HEK293 (cell line): Measurements from ENCODE around the gene CAPN5.

Source experiments
- CTCF ChIA-PET: fragments of 350-600 bp; formaldehyde crosslinking; extraction: SDS; loops from one replicate; lab custom pipeline; 2021; ENCODE audit warnings: antibody characterized with exemption; lab: Yijun Ruan, JAX
- POLR2A ChIA-PET: fragments of 300-600 bp; formaldehyde crosslinking; extraction: SDS; loops from one replicate; lab custom pipeline; 2020; ENCODE audit warnings: antibody characterized with exemption, inconsistent platforms; lab: Yijun Ruan, JAX
- H3K27ac ChIP-seq: fragments of 200-500 bp; sonication (Bioruptor generic); 2 replicates; pipeline ENCODE4 v1.5.1; 2014; ENCODE audit warnings: low read depth, low read length, control low read depth, inconsistent platforms; ENCODE audit errors: extremely low read depth
- H3K36me3 ChIP-seq, 2 experiments: fragments of 200-500 bp in 1 of 2; sonication (Bioruptor generic) in 1 of 2; 1 replicate in 1 of 2; 2 replicates in 1 of 2; pipeline ENCODE4 v1.5.1; 2014 to 2017; ENCODE audit warnings: inconsistent platforms in 2 of 2, low read length in 2 of 2; ENCODE audit not compliant: control insufficient read depth in 2 of 2, insufficient read depth in 1 of 2
- H3K4me1 ChIP-seq: fragments of 200-500 bp; sonication (Bioruptor generic); 2 replicates; pipeline ENCODE4 v1.5.1; 2014; ENCODE audit warnings: mild to moderate bottlenecking, low read length, inconsistent platforms; ENCODE audit not compliant: control insufficient read depth, insufficient read depth
- H3K4me3 ChIP-seq: 2 replicates; pipeline ENCODE4 v1.5.1; 2011; ENCODE audit warnings: low read depth, mild to moderate bottlenecking, control low read depth, low read length, moderate library complexity
- H3K9me3 ChIP-seq: fragments of 200-500 bp; sonication (Bioruptor generic); 2 replicates; pipeline ENCODE4 v1.5.1; 2014; ENCODE audit warnings: low read depth, low read length, inconsistent platforms; ENCODE audit not compliant: control insufficient read depth, insufficient read depth
- BCL11A ChIP-seq: fragments of 450-650 bp; formaldehyde crosslinking; IDR thresholded peaks from 2 replicates; pipeline ENCODE4 v1.5.1; 2016; ENCODE audit warnings: low read depth, missing biosample characterization, missing genetic modification characterization
- GFI1B ChIP-seq: fragments of 450-650 bp; formaldehyde crosslinking; IDR thresholded peaks from 2 replicates; pipeline ENCODE4 v1.5.1; 2016; ENCODE audit warnings: missing biosample characterization, missing genetic modification characterization
- HOXA7 ChIP-seq: sonication (generic); formaldehyde crosslinking; IDR thresholded peaks from 2 replicates; pipeline ENCODE4 v1.8.1; 2022; ENCODE audit warnings: missing genetic modification reagents, borderline replicate concordance
- PRDM1 ChIP-seq: fragments of 450-650 bp; formaldehyde crosslinking; IDR thresholded peaks from 2 replicates; pipeline ENCODE4; 2016; ENCODE audit warnings: missing biosample characterization, missing genetic modification characterization
- REPIN1 ChIP-seq: fragments of 450-650 bp; formaldehyde crosslinking; IDR thresholded peaks from 2 replicates; pipeline ENCODE4 v1.5.1; 2017; ENCODE audit warnings: missing biosample characterization, missing genetic modification characterization, low read depth
- ZBTB17 ChIP-seq: fragments of 450-650 bp; formaldehyde crosslinking; IDR thresholded peaks from 2 replicates; pipeline ENCODE4 v1.5.1; 2016; ENCODE audit warnings: missing biosample characterization, missing genetic modification characterization
- ZBTB7A ChIP-seq: fragments of 450-650 bp; formaldehyde crosslinking; IDR thresholded peaks from 2 replicates; pipeline ENCODE4 v1.5.1; 2016; ENCODE audit warnings: low read depth, missing biosample characterization, missing genetic modification characterization
- ZEB2 ChIP-seq: fragments of 450-650 bp; formaldehyde crosslinking; IDR thresholded peaks from 2 replicates; pipeline ENCODE4 v1.5.1; 2016; ENCODE audit warnings: missing biosample characterization, missing genetic modification characterization
- ZFP41 ChIP-seq: fragments of 450-650 bp; formaldehyde crosslinking; IDR thresholded peaks from 2 replicates; pipeline ENCODE4 v1.5.1; 2016; ENCODE audit warnings: missing biosample characterization, missing genetic modification characterization, borderline replicate concordance
- ZNF112 ChIP-seq: fragments of 450-650 bp; formaldehyde crosslinking; IDR thresholded peaks from 2 replicates; pipeline ENCODE4 v1.5.0; 2017; ENCODE audit warnings: missing biosample characterization, missing genetic modification characterization
- ZNF174 ChIP-seq: fragments of 450-650 bp; formaldehyde crosslinking; IDR thresholded peaks from 2 replicates; pipeline ENCODE4 v1.5.0; 2017; ENCODE audit warnings: missing biosample characterization, mild to moderate bottlenecking, missing genetic modification characterization
- ZNF521 ChIP-seq: fragments of 450-650 bp; formaldehyde crosslinking; IDR thresholded peaks from 2 replicates; pipeline ENCODE4 v1.5.1; 2017; ENCODE audit warnings: missing biosample characterization, mild to moderate bottlenecking, missing genetic modification characterization
- ZNF626 ChIP-seq: fragments of 450-650 bp; sonication (Bioruptor Pico); formaldehyde crosslinking; IDR thresholded peaks from 2 replicates; pipeline ENCODE4 v1.5.1; 2018; ENCODE audit warnings: missing biosample characterization, missing genetic modification characterization, inconsistent platforms
- ZNF670 ChIP-seq: fragments of 450-650 bp; formaldehyde crosslinking; IDR thresholded peaks from 2 replicates; pipeline ENCODE4 v1.5.1; 2016; ENCODE audit warnings: missing biosample characterization, missing genetic modification characterization, low read depth
- ZNF837 ChIP-seq: fragments of 450-650 bp; formaldehyde crosslinking; IDR thresholded peaks from 2 replicates; pipeline ENCODE4 v1.5.1; 2016; ENCODE audit warnings: missing biosample characterization, missing genetic modification characterization
- TF ChIP-seq, protein P1 (sequence below): fragments of 450-650 bp; formaldehyde crosslinking; IDR thresholded peaks from 2 replicates; pipeline ENCODE4 v1.5.1; 2017; ENCODE audit warnings: missing biosample characterization, mild to moderate bottlenecking, missing genetic modification characterization, moderate library complexity
- TF ChIP-seq, protein P2 (sequence below): fragments of 450-650 bp; formaldehyde crosslinking; IDR thresholded peaks from 2 replicates; pipeline ENCODE4 v1.5.0; 2017; ENCODE audit warnings: missing biosample characterization, missing genetic modification characterization, borderline replicate concordance
- TF ChIP-seq, protein P3 (sequence below): fragments of 450-650 bp; formaldehyde crosslinking; IDR thresholded peaks from 2 replicates; pipeline ENCODE4 v1.5.1; 2016; ENCODE audit warnings: missing biosample characterization, missing genetic modification characterization
- TF ChIP-seq, protein P4 (sequence below): fragments of 450-650 bp; formaldehyde crosslinking; IDR thresholded peaks from 2 replicates; pipeline ENCODE4 v1.5.1; 2016; ENCODE audit warnings: missing biosample characterization, missing genetic modification characterization
- TF ChIP-seq, protein P5 (sequence below): fragments of 450-650 bp; formaldehyde crosslinking; IDR thresholded peaks from 2 replicates; pipeline ENCODE4 v1.5.1; 2016; ENCODE audit warnings: missing biosample characterization, missing genetic modification characterization, borderline replicate concordance

Gene CAPN5

DNA sequence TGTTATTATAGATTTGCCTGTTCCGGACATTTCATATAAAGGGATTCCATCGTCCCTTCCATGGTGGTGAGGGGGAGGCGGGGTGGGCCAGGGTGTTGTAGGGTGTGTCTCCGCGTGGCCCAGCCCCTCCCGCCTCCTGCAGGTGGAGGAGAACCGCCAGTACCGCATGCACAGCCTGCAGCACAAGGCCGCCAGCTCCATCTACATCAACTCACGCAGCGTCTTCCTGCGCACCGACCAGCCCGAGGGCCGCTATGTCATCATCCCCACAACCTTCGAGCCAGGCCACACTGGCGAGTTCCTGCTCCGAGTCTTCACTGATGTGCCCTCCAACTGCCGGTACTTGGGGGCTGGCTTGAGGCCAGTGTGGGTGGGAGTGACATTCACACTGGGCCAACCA, 53.8 kb downstream of the CAPN5 start:
- TF ChIP-seq ZEB2 (tag by site-specific recombination) (no peak), ZNF112 (tag by site-specific recombination) (no peak), ZFP41 (no peak), ZBTB7A (tag by site-specific recombination) (no peak), ZNF174 (tag by site-specific recombination) (no peak), ZNF837 (no peak), HOXA7 (no peak), REPIN1 (tag by site-specific recombination) (no peak), PRDM1 (tag by site-specific recombination) (no peak), ZNF626 (tag by site-specific recombination) (no peak), ZNF521 (tag by site-specific recombination) (no peak)
- TF ChIP-seq, protein P1, sequence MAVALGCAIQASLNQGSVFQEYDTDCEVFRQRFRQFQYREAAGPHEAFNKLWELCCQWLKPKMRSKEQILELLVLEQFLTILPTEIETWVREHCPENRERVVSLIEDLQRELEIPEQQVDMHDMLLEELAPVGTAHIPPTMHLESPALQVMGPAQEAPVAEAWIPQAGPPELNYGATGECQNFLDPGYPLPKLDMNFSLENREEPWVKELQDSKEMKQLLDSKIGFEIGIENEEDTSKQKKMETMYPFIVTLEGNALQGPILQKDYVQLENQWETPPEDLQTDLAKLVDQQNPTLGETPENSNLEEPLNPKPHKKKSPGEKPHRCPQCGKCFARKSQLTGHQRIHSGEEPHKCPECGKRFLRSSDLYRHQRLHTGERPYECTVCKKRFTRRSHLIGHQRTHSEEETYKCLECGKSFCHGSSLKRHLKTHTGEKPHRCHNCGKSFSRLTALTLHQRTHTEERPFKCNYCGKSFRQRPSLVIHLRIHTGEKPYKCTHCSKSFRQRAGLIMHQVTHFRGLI (tag by site-specific recombination), result no peak
- TF ChIP-seq, protein P2, sequence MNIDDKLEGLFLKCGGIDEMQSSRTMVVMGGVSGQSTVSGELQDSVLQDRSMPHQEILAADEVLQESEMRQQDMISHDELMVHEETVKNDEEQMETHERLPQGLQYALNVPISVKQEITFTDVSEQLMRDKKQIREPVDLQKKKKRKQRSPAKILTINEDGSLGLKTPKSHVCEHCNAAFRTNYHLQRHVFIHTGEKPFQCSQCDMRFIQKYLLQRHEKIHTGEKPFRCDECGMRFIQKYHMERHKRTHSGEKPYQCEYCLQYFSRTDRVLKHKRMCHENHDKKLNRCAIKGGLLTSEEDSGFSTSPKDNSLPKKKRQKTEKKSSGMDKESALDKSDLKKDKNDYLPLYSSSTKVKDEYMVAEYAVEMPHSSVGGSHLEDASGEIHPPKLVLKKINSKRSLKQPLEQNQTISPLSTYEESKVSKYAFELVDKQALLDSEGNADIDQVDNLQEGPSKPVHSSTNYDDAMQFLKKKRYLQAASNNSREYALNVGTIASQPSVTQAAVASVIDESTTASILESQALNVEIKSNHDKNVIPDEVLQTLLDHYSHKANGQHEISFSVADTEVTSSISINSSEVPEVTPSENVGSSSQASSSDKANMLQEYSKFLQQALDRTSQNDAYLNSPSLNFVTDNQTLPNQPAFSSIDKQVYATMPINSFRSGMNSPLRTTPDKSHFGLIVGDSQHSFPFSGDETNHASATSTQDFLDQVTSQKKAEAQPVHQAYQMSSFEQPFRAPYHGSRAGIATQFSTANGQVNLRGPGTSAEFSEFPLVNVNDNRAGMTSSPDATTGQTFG (tag by site-specific recombination), result no peak
- TF ChIP-seq, protein P3, sequence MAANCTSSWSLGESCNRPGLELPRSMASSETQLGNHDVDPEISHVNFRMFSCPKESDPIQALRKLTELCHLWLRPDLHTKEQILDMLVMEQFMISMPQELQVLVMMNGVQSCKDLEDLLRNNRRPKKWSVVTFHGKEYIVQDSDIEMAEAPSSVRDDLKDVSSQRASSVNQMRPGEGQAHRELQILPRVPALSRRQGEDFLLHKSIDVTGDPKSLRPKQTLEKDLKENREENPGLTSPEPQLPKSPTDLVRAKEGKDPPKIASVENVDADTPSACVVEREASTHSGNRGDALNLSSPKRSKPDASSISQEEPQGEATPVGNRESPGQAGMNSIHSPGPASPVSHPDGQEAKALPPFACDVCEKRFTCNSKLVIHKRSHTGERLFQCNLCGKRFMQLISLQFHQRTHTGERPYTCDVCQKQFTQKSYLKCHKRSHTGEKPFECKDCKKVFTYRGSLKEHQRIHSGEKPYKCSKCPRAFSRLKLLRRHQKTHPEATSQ (tag by site-specific recombination), result no peak
- TF ChIP-seq, protein P4, sequence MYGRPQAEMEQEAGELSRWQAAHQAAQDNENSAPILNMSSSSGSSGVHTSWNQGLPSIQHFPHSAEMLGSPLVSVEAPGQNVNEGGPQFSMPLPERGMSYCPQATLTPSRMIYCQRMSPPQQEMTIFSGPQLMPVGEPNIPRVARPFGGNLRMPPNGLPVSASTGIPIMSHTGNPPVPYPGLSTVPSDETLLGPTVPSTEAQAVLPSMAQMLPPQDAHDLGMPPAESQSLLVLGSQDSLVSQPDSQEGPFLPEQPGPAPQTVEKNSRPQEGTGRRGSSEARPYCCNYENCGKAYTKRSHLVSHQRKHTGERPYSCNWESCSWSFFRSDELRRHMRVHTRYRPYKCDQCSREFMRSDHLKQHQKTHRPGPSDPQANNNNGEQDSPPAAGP, result no peak
- Histone ChIP-seq H3K36me3 (no peaks in the 10 kb centered on the region), H3K4me3 (no peak overlapping the region), H3K9me3 (no peaks in the 10 kb centered on the region), H3K27ac (no peak overlapping the region), H3K4me1 (no peaks in the 10 kb centered on the region)
- ChIA-PET CTCF (interaction anchor here (0.7 to 1.4 kb wide), 3 partner anchors 7 to 386 kb away, joined by 3 to 4 read pairs (median 3); no protein-coding TSS in a partner anchor), POLR2A (no interaction called here)

DNA sequence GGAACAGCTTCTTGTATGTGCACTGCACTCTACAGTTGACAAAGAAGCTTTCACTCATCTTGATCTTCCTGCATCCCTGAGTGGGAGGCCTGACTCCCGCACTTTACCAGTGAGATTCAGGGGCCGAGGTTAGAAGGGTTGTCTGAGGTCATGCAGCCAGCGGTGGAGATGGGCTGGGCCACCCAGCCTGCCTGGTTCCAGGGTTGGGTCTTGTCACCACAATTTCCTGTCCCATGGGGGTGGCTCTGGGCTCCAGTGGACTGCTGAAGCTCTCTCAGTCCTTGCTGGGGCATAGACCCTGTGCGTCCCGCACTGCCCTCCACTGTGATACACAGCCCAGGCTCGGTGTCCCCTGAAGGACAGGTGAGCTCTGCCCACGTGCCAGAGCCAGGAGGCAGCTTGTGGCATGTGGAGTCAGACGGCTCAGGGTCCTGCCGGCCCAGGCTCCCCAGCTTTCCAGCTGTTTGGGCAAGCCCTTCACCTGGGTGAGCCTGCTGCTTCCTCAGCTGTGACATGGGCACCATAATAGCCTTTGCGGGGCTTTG, 54.4 kb downstream of the CAPN5 start:
- no peak overlapping the region for H3K4me3 ChIP-seq
- ChIA-PET CTCF (interaction anchor here (0.8 to 2.0 kb wide), 5 partner anchors 8 to 427 kb away, joined by 3 to 7 read pairs (median 4); no protein-coding TSS in a partner anchor), POLR2A (no interaction called here)
- no peaks in the 10 kb centered on the region for H3K4me1 ChIP-seq
- TF ChIP-seq GFI1B (tag by site-specific recombination) (no peak), BCL11A (tag by site-specific recombination) (no peak), ZNF670 (tag by site-specific recombination) (no peak), ZBTB17 (tag by site-specific recombination) (no peak)
- TF ChIP-seq, protein P5, sequence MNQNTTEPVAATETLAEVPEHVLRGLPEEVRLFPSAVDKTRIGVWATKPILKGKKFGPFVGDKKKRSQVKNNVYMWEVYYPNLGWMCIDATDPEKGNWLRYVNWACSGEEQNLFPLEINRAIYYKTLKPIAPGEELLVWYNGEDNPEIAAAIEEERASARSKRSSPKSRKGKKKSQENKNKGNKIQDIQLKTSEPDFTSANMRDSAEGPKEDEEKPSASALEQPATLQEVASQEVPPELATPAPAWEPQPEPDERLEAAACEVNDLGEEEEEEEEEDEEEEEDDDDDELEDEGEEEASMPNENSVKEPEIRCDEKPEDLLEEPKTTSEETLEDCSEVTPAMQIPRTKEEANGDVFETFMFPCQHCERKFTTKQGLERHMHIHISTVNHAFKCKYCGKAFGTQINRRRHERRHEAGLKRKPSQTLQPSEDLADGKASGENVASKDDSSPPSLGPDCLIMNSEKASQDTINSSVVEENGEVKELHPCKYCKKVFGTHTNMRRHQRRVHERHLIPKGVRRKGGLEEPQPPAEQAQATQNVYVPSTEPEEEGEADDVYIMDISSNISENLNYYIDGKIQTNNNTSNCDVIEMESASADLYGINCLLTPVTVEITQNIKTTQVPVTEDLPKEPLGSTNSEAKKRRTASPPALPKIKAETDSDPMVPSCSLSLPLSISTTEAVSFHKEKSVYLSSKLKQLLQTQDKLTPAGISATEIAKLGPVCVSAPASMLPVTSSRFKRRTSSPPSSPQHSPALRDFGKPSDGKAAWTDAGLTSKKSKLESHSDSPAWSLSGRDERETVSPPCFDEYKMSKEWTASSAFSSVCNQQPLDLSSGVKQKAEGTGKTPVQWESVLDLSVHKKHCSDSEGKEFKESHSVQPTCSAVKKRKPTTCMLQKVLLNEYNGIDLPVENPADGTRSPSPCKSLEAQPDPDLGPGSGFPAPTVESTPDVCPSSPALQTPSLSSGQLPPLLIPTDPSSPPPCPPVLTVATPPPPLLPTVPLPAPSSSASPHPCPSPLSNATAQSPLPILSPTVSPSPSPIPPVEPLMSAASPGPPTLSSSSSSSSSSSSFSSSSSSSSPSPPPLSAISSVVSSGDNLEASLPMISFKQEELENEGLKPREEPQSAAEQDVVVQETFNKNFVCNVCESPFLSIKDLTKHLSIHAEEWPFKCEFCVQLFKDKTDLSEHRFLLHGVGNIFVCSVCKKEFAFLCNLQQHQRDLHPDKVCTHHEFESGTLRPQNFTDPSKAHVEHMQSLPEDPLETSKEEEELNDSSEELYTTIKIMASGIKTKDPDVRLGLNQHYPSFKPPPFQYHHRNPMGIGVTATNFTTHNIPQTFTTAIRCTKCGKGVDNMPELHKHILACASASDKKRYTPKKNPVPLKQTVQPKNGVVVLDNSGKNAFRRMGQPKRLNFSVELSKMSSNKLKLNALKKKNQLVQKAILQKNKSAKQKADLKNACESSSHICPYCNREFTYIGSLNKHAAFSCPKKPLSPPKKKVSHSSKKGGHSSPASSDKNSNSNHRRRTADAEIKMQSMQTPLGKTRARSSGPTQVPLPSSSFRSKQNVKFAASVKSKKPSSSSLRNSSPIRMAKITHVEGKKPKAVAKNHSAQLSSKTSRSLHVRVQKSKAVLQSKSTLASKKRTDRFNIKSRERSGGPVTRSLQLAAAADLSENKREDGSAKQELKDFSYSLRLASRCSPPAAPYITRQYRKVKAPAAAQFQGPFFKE (tag by site-specific recombination), result no peak
- no peak overlapping the region for H3K27ac ChIP-seq
- no peaks in the 10 kb centered on the region for H3K36me3 ChIP-seq
- H3K9me3 ChIP-seq, result no peaks in the 10 kb centered on the region
